ENCODE data around the gene RCAN1.
"Not testable (repeated sequence)": the region's sequence is repeated elsewhere in the genome, so short reads cannot be mapped to it uniquely, and the experiment has no call there.

The RCAN1 gene

DNA sequence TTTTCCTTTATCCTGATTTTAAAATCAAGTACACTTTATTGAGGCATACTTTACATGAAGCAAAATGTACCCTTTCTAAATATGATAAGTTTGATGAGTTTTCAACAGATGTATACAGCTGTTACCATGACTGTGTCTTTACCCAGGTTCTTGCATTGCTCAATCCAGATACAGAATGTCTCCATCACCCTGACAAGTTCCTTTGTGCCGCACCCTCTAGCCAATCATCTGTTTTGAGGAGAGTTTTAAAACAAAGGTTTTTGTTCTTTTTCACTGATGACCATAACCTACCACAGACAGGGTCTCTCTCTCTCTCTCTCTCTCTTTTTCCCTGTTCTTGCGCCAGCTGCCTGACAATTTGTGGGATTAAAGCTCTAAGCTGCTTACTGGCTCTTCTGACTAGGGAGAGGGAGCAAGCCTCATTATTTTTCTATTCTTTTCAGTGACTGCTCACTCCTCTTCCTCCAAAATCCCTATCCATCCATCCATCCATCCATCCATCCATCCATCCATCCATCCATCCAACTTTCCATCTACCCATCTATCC, 101.7 kb downstream of the RCAN1 start:
- DNase-seq: no peak

DNA sequence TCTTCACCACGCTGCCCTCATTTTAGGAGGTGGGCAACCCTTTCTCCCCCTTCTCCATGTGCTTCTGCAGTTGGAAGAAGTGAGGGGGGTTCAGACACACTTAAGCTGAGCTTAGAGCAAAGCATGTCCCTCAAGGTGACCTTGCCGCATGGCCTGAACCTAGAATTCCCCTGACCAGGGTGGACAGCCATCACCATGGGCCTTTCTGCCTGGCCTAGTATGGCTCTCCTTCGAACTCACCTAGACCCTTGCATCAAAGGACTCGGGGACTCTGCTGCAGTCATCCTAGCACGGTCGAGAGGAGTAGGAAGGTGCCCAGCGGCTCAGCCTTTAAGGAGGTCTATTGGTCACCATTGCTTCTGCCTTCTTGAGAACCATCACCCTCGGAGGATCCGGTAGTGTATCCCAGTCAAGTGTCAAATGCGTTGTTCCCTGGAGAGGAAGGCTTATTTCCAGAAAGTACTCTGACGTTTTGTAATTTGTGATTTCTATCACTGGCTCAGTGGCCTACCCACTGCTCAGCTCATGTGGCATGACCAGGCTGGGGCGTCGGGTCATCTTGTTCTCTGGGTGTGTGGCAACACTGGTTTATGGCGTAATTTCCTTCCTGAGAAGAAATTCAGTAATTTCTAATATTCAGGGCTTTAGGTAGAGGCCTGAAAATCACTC, 103.0 kb downstream of the RCAN1 start, which contains the start of gene KCNE1:
TSS of gene KCNE1 (minus strand) at position 424 of the 669 bp plus-strand sequence. CDS start 62,576 bp downstream, outside the sequence.
- DNase-seq: no peak

DNA sequence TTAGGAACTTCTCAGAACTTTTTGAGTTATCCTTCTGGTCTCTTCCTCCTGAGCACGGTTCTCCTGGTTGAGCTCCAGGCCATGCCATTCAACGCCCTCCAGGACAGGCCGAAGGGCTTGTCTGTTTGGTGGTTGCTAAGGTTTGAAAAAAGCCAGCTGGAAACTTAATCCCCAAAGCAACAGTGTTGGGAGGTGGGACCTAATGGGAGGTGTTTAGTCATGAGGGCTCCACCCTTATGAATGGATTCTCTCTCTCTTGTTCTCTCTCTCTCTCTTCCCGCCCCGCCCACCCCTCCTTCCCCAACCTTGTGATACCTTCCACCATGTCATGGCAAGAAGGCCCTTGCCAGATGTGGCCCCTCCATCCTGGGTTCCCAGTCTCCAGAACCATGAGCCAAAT, 103.7 kb downstream of the RCAN1 start:
- no peak for DNase-seq

DNA sequence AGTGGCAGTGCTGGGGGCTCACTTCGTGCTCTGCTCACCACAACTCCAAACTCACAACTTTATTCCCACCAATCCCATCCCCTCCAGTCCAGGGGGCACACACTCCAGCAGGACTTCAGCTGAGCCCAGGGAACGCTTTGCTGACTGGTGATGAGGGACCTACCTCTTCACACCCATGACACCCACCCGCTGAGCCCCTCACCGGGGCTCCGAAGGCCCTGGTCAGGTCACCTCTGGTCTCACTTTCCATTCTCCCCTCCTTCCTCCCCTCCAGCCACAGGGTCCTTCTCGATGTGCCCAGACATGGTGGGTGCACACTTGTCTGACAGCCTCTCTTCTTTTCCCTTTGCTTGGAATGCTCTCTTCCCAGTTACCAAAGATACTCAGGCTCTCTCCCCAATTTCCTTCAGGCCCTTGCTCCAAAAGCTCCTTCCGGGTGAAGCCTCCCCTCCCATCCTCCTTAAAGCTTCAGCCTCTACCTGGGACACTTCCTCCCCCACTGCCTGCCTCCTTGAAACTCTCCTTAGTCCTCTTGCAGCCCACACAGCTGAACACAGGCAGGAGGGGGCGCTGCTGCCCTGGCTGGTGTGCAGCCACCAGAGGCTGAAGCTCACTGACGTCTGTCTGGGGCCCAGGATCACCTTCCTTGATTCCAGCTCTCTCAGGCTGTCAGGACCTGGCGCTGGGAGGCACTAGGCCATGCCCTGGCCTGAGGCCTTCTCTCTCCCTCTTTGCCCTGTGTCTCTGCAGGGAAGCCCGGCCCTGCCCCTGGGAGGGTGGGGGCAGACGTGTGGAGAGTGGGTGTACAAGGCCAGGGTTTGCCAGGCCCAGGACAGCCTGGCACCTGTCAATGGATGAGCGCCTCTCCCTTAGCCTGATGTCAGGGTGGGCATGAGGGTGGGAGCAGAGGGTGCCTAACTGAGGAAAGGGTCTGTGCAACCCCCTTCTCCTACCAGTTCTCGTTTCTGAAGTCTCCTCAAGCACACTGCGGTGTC, 104.5 kb downstream of the RCAN1 start:
- DNase-seq: peak in 1 of 2 donors; percentile 62

DNA sequence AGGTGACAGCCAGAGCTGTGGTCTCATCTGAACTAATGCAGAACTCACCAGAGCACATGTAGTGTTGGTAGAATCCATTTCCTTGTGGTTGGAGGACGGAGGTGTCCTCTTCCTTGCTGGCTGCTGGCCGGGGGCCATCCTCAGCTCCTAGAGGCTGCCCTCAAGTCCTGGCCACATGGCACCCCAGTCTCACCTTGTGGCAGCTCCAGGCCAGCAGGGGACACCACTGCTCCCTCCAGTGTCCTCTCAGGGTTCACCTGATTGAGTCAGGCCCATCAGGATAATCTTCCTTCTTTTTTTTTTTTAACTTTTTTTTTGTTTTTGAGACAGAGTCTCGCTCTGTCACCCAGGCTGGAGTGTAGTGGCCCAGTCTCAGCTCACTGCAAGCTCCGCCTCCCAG, 105.8 kb downstream of the RCAN1 start:
- DNase-seq: no peak

DNA sequence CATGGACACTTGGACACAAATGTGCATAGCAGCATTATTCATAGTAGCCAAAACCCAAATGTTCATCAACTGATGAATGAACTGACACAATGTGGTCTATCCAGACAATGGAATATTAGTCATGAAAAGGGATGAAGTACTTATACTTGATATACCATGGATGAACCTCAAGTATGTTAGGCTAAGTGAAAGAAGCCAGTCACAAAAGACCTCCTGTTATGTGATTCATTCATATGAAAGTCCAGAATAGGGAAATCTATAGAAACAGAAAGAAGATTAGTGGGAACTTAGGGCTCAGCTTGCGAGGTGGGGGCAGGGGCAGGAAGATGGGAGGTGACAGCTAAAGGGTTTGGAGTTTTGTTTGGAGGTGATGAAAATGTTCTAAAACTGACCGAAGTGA, 110.3 kb downstream of the RCAN1 start:
- no peak for DNase-seq

DNA sequence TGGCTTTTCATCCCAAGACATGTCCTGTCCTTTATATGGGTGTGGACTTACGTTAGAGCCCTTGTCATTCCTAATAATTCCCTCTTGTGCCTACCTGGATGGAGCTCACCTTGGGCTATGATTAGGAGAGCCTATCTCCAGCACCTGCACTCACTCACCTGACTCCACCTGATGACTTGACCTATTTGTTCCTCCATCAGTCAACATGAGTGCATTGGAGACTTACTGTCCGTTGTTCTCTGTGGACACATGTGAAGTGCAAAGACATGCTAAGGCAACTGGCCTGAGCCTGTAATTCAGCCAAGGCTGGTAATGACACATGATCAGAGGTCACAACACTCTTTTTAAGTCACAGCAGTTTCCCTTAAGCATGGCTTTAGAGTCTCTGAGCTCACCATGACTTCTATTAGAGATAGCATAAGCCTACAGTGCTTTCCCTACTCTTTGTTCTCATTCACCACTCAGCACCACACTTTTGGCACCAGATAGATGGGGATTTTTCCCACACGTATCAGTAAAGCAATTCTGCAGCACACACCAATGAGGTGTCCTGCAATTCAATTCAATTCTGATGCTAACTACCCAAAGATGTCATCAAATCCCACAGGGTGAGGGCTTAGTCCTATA, 112.3 kb downstream of the RCAN1 start:
- no peak for DNase-seq

DNA sequence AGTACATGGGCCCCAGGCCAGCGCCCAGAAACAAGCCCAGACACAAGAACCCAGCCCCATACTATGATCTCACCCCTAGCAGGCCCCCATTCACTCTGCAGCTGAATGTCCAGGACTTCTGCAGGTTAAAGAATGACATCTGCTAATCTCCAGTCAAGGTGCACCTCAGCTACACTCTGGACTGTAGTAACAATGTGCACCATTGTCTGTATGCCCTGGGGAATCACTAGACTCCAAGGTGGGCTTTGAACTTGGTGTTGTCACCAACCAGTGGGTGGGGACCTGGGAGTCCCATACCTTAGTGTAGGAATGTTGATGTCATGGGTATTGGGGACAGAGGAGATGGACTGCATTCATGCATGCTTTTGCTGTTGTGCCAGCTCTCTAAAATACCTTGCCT, 113.2 kb downstream of the RCAN1 start:
- DNase-seq: no peak

DNA sequence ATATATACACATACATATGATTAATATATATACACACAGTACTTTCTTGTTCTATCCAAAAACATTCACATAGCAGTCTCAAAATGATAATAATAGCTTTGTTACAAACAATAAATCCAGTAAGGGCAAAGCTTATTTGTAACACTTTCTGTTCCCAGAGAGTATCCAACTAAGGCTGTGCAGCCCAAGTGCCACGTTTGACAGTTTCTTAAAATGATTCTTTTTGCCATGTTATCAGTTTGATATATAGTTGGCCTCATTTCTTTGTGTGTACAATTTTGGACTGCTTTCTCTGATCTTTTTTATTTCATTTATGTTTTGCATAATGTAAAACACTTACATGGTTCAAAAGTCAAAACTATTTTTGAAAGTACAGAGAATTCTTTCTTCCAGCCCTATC, 114.7 kb downstream of the RCAN1 start:
- DNase-seq: no peak

DNA sequence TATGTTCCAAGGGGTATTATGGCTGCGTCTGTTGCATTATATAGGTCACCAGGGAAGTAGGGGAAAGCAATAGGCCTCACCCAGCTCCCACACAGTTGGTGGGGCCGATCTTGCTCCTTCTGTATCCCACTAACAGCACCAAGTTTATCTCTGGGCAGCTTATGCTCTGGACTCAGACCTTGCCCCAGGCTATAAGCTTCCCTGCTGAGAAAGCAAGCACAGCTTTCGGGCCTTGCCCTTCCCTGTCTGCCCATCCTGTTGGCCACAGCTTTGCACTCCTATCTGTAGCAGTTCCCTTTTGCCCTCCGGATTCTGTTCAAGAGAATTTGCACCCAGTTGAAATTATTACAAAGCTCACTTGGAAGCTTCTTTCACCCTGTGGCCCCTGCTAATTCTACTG, 115.8 kb downstream of the RCAN1 start:
- no peak for DNase-seq

DNA sequence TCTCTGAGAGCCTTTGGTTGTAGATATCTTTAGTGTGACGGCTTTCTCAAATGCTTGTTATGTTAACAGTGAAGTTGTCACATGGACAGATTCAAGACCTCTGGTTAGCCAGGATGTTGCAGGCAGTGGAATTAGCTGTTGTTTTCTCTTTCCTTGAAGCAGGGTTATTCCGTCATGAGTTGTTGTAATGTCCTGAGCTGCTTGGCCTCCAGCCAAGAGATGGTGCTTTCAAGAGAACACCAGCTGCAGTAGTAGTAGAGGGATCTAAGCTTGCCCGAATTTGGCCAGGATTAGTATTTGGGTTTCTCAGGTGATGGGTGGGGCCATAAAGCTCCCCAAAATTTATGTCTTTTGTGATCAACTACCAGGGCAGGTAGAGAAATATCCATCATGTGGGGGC, 116.3 kb downstream of the RCAN1 start:
- no peak for DNase-seq

DNA sequence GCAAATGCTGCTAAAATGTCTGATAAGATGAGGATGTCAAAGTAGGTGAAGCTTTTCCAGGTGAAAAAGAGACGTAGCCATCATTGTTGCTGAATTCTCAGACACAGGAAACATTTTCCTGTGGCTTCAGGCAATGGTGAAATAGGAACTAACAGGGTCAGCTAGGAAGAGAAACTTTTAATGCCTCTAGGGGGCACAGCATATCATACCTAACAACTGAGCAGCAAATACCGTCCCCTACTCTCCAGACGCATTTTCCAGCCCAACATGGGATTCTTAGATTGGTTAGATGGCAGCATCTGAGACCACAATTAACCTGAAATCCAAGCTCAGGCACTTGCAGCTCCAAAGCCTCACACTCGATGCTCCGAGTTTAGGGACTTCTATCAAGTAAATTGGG, 131.1 kb downstream of the RCAN1 start:
- DNase-seq: not testable (repeated sequence)

DNA sequence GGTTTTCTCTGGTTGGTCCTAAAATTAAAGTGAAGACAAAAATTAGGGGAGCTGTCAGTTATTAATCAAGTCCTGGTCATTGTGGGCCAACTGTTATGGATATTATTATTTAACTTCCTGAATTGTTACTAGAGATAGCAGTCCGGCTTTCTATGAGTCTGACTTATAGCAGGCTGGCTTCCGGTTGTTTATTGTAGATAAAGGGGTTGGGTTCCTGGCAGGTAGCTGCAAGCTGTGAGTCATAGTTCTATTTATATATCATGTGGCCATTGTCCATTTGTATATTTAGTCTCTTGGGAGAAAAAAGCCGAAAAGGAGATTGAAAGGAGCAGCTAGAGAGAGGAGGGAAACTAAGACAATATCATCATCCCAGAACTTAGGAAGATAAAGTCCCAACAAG, 131.5 kb downstream of the RCAN1 start:
- not testable (repeated sequence) for DNase-seq

DNA sequence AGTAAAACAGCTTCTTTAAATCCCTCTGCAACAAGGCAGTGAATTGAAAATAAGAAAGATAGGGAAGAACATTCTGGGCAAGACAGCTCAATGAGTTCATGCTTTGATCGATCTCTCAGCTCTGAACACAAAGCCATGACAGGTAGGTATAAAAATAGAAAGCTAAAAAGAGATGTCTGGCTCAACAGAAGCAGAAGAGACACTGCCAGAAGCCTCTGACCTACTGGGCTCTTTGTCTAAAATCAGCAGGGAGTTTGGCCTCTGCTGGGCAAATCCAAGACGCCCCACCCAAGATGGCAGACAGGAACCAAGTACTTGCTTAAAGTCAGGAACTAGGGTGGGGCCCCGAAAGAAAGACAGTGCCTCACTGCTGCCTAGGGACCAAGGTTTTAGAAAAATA, 147.6 kb downstream of the RCAN1 start:
- not testable (repeated sequence) for DNase-seq
